ENCODE results near the gene AAGAB. TPM values are rescaled to one million over a fixed set of nuclear protein-coding genes. Genes with fewer than 3 reads are reported as not detected.

Gene AAGAB
- total and polyA plus RNA-seq, 2 donors (not counting 1 experiment from before 2014, with no cell fraction given) = 55.8 to 62.5 TPM

GRCh38 chr15:67218428-67218827 lies 36.0 kb downstream of the AAGAB start:
- H3K4me2 ChIP-seq (ENCODE audit: extremely low read depth, insufficient read depth, low read length) = no peak overlapping the region
- TF ChIP-seq CTCF (conservative IDR thresholded peaks at IDR 0.05 in 1 of 2, IDR thresholded peaks at IDR 0.05 in 1 of 2; ENCODE audit: low read depth in 1 of 2, low read length in 2 of 2) (no peak), EZH2 (IDR thresholded peaks at IDR 0.05; ENCODE audit: low read length, missing control alignments) (no peak)

GRCh38 chr15:67216859-67217258 lies 37.6 kb downstream of the AAGAB start:
- TF ChIP-seq EZH2 (IDR thresholded peaks at IDR 0.05; ENCODE audit: low read length, missing control alignments) = no peak
- no peak for TF ChIP-seq CTCF (conservative IDR thresholded peaks at IDR 0.05 in 1 of 2, IDR thresholded peaks at IDR 0.05 in 1 of 2; ENCODE audit: low read depth in 1 of 2, low read length in 2 of 2)
- no peaks in the 10 kb centered on the region for H4K20me1 ChIP-seq (ENCODE audit: control insufficient read depth, extremely low read depth, insufficient read depth, low read length)

More at GRCh38 chr15:67218428-67218827, 36.0 kb downstream of the AAGAB start:
- Histone ChIP-seq H3K4me1 (ENCODE audit: control insufficient read depth, extremely low read depth, insufficient read depth, low read length) (no peaks in the 10 kb centered on the region), H3K27ac (ENCODE audit: insufficient read depth, low read length) (no peak overlapping the region), H2AFZ (ENCODE audit: low read length) (no peak overlapping the region), H4K20me1 (ENCODE audit: control insufficient read depth, extremely low read depth, insufficient read depth, low read length) (no peaks in the 10 kb centered on the region), H3K9me3 (ENCODE audit: control insufficient read depth, insufficient read depth, low read depth, low read length) (no peaks in the 10 kb centered on the region), H3K27me3 (ENCODE audit: control insufficient read depth, insufficient read depth, low read length) (no peaks in the 10 kb centered on the region), H3K9ac (ENCODE audit: insufficient read depth, low read length) (no peak overlapping the region), H3K79me2 (ENCODE audit: control insufficient read depth, insufficient read depth, low read length) (no peaks in the 10 kb centered on the region), H3K4me3 (replicated peaks in 1 of 4; ENCODE audit: control extremely low read depth in 1 of 4, insufficient read depth in 1 of 4, low read depth in 3 of 4, low read length in 4 of 4) (no peak overlapping the region), H3K36me3 (ENCODE audit: control insufficient read depth, insufficient read depth, low read length) (no peaks in the 10 kb centered on the region)
- no peak for DNase-seq (ENCODE audit: low read depth in 2 of 2)

GRCh38 chr15:67215102-67215501 lies 39.4 kb downstream of the AAGAB start:
- TF ChIP-seq CTCF (conservative IDR thresholded peaks at IDR 0.05 in 1 of 2, IDR thresholded peaks at IDR 0.05 in 1 of 2; ENCODE audit: low read depth in 1 of 2, low read length in 2 of 2) (no peak), EZH2 (IDR thresholded peaks at IDR 0.05; ENCODE audit: low read length, missing control alignments) (no peak)
- no peak overlapping the region for H3K4me2 ChIP-seq (ENCODE audit: extremely low read depth, insufficient read depth, low read length)
- no peaks in the 10 kb centered on the region for H3K79me2 ChIP-seq (ENCODE audit: control insufficient read depth, insufficient read depth, low read length)
- no peak overlapping the region for H3K9ac ChIP-seq (ENCODE audit: insufficient read depth, low read length)
- H3K36me3 ChIP-seq (ENCODE audit: control insufficient read depth, insufficient read depth, low read length) = no peaks in the 10 kb centered on the region
- no peak for DNase-seq (ENCODE audit: low read depth in 2 of 2)
- no peaks in the 10 kb centered on the region for H3K27me3 ChIP-seq (ENCODE audit: control insufficient read depth, insufficient read depth, low read length)
- no peak overlapping the region for H3K27ac ChIP-seq (ENCODE audit: insufficient read depth, low read length)
- H4K20me1 ChIP-seq (ENCODE audit: control insufficient read depth, extremely low read depth, insufficient read depth, low read length) = no peaks in the 10 kb centered on the region
- H2AFZ ChIP-seq (ENCODE audit: low read length) = no peak overlapping the region
- H3K4me3 ChIP-seq (replicated peaks in 1 of 4; ENCODE audit: control extremely low read depth in 1 of 4, insufficient read depth in 1 of 4, low read depth in 3 of 4, low read length in 4 of 4) = no peak overlapping the region
- no peaks in the 10 kb centered on the region for H3K9me3 ChIP-seq (ENCODE audit: control insufficient read depth, insufficient read depth, low read depth, low read length)
- H3K4me1 ChIP-seq (ENCODE audit: control insufficient read depth, extremely low read depth, insufficient read depth, low read length) = no peaks in the 10 kb centered on the region

More at GRCh38 chr15:67216859-67217258, 37.6 kb downstream of the AAGAB start:
- no peaks in the 10 kb centered on the region for H3K36me3 ChIP-seq (ENCODE audit: control insufficient read depth, insufficient read depth, low read length)
- no peak for DNase-seq (ENCODE audit: low read depth in 2 of 2)
- no peaks in the 10 kb centered on the region for H3K79me2 ChIP-seq (ENCODE audit: control insufficient read depth, insufficient read depth, low read length)
- no peak overlapping the region for H3K27ac ChIP-seq (ENCODE audit: insufficient read depth, low read length)
- no peak overlapping the region for H2AFZ ChIP-seq (ENCODE audit: low read length)
- H3K9ac ChIP-seq (ENCODE audit: insufficient read depth, low read length) = no peak overlapping the region
- no peak overlapping the region for H3K4me2 ChIP-seq (ENCODE audit: extremely low read depth, insufficient read depth, low read length)
- no peak overlapping the region for H3K4me3 ChIP-seq (replicated peaks in 1 of 4; ENCODE audit: control extremely low read depth in 1 of 4, insufficient read depth in 1 of 4, low read depth in 3 of 4, low read length in 4 of 4)
- H3K27me3 ChIP-seq (ENCODE audit: control insufficient read depth, insufficient read depth, low read length) = no peaks in the 10 kb centered on the region
- H3K4me1 ChIP-seq (ENCODE audit: control insufficient read depth, extremely low read depth, insufficient read depth, low read length) = no peaks in the 10 kb centered on the region
- no peaks in the 10 kb centered on the region for H3K9me3 ChIP-seq (ENCODE audit: control insufficient read depth, insufficient read depth, low read depth, low read length)

Data from fibroblast of lung (primary cell).